ENCODE measurements around the gene GOPC.

GOPC gene

DNA sequence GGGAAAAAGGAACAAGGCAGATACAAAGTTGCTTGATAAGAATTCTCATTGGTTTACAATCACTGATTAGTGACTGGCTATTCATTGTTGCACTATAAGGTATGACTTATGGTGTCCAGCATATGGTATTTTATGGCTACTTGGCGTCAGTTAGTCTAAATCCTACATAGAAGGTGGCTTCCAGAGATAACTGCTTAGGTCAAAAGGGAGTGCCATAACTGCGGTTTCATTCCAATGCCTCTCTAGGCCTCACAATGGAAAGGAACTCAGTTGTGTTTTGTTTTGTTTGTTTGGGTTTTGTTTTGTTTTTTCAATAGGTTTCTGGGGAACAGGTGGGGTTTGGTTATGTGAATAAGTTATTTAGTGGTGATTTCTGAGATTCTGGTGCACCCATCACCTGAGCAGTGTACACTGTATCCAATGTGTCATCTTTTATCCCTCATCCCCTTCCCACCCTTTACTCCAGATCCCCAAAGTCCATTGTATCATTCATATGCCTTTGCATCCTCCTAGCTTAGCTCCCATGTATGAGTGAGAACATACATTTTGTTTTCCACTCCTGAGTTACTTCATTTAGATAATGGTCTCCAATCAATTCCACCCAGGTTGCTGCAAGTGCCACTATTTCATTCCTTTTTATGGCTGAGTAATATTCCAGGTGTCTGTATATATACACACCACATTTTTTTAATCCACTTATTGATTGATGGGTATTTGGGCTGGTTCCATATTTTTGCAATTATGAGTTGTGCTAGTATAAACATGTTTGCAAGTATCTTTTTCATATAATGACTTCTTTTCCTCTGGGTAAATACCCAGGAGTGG lies 7.0 kb downstream of the GOPC start:
- no peak for DNase-seq

DNA sequence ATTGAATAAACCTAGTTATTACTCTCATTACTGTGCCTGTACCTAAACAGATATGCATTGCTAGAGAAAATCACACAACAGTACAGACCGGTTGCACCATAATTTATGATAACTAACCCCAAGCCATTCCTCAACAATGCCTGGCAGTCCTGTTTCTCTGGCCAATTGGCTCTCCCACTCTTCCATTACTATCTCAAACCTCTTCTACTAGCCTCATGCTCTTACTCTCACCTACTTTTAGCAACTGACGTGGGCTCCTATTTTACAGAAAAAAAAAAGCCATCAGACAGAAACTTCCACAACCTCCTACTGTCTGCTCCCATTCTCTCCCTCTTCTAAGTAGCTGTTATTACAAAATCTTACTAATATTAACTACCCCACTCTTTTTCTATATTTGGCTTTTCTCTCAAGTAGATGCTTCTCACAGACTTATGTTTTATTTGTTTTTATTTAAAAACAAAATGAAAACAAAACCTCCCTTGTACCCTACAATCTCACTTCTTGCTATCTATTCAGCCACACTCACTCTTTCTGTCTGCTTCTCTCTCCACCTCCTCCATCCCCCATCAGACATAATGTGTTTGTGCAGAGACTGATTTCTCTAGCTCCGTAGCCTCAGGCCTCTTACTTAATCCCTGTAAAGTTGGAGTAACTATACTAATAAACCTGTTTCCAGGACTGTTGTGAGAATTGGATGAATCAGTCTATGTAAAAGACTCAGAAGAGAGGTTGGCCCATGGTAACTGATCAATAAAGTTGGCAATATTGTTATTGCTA lies 9.1 kb downstream of the GOPC start:
- DNase-seq, result no peak

DNA sequence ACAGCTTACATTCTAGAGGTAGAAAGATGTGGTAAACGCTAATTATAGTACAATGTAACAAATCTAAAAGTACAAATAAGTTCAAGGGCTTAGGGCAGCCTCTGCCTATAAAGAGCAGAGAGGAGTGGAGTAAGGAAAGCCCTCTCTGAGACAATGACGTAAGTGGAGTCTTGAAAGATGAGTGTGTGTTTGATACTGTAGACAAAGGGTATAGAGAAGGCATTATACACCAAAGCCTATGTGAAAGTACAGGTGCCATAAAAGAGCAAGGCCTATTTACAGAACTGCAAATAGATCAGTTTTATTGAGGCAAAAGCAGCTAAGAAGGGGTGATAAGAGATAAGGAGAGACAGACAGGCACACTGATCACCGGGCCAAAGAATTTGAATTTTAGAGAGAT lies 10.9 kb downstream of the GOPC start:
- peak; percentile 44 for DNase-seq

DNA sequence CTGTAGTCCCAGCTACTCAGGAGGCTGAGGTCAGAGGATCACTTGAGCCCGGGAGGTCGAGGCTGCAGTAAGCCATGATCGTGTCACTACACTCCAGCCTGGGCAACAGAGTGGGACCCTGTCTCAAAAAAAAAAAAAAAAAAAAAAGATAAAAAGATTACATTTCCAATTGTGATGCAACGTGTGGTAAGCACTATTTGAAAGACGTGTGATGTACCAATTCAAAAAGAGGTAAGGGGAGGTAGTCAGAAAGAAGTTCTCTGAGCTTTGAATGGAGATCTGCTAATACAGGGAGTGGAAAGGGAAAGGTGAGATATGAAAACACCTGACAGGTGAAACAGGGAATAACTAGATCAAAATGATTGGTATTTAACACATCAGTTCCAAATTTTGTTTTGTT lies 11.9 kb downstream of the GOPC start:
- no peak for DNase-seq

DNA sequence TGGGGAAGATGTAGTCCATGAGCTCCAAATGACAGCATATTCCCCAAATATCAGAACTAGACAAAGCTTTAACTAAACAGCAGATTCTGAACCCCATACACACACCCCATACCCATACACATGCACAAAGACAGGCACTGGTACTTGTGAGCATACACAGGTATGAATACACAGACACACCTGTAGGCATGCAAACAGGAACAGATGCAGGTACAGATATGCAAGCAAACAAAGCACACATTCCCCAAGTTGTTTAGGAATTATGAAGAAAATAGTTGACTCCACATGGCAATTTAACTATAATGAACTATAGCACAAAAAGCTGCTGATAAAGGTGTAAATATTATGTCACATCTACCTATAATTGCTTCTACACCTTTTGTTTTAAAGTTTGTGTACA lies 16.7 kb downstream of the GOPC start:
- no peak for DNase-seq

DNA sequence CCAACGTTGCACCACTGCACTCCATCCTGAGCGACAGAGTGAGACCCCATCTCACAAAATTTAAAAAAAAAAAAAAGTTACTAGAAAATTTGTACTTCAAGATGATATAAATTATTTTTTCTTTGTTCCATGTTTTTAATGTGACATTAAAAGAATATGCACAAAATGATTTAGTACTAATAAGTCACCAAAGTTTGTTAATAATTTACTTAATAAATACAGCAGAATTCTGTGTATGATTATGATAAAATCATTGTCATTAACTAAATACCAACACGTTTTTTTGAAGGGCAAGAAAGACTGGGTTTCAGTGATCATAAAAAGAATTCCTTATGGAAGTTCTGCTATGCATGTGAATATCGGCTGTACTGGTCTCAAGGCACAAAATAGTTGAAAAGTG lies 28.1 kb downstream of the GOPC start:
- DNase-seq, result no peak

DNA sequence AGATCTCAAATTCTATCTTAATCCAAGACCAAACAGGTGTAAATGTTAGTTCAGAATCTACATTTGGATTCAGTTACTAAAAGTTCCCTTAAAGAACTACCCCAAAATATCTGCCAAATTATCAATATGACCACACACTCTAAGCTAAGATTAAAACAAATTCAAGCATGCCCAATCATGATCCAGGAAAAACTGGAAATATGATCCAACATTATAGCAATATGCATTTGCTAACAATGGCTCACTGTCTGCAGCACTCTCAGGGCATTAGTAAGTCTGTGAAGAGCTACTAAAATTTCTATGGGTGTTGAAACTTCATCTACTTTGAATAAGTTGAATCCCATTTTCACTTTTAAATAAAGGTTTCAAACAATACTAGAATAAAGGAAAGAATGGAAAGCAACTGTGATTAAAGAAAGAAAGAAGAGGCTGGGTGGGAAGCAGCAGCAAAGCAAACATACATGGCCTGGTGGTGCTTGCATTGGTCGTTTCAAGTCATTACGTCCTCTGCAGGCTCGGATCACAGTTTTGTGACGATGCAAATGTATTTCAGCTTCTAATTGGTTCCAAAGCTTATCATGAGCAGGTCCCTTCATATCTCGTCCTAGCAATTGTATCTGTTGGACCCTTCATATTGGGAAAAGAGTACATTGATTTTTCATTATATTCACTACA lies 29.2 kb downstream of the GOPC start:
- no peak for DNase-seq

DNA sequence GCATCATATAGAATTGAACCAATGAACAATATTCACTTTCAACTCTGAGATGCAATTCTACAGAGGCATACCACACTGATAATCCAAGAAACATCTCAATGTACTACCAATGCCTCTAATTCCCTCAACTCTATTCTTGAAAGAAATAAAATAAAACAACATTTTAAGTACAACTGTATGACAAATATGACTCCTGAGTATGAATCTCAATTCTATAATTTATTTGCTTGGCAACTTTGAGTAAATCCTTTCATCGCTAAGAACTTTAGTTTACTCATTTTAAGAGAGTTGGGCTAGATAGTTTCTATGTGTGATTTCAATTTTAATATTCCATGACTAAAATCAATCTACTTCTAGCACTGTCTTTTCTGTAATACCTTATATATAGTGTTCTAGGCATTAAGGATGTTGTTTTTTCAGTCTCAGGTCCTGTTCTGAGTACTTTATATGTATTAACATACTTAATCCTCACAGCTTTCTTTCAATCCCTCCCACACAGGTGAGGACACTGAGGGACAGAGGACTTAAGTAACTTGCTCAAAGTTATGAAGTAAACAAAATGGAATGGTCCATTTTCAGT lies 33.4 kb downstream of the GOPC start:
- no peak for DNase-seq

DNA sequence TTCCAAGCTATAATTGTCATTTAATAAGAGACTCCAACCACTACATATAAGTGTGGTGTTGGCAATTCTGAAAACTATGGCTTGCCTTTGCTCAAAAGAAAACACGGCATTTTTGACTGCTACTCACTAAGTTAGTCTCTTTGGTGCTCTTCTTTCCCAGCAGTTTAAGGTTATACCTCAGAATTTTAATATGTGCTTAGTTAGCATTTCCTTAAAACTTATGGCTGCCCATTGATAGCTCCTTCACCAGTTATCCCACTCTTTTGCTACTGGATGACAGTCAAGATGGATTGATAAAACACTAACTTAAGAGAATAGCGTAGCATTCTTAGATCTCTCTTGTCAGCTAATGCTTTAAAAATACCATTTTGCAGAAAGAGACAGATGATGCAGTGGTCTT lies 34.1 kb downstream of the GOPC start:
- DNase-seq, result no peak

DNA sequence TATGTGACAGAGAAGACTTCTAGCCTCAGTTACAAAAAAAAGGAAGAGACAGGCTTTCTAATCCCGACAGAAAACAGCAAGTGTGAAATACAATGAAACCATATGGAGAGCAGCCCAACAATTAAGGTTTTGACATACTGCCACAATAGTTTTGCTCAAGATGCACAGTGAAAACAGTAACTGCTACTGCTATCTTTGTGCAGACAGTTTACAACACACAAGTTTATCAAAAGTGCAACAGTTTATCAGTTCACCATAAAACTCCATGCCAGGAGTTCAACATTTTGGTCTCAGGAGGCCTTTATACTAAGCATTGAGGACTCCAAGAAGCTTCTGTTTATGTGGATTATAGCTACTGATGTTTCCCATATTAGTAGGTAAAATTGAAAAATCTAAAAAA lies 37.6 kb downstream of the GOPC start:
- DNase-seq, result no peak

DNA sequence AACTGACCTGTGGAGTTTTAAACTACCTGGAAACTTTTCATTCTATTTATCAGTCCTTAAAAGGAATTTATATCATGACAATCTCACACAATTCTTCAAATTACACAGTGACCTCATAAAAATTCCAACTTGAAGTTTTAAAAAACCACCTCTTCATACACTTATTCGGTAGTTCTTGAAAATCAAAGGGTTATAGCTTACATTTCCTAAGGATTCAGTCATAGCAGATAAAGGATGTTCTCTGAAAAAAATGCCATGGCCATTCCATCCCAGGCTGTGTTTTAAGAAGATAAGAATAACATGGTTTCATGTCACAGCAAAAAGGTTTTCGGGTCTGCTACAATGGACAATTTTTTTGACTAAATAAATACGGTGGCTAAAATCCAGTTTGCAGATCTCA lies 41.2 kb downstream of the GOPC start:
- peak; percentile 13 for DNase-seq

DNA sequence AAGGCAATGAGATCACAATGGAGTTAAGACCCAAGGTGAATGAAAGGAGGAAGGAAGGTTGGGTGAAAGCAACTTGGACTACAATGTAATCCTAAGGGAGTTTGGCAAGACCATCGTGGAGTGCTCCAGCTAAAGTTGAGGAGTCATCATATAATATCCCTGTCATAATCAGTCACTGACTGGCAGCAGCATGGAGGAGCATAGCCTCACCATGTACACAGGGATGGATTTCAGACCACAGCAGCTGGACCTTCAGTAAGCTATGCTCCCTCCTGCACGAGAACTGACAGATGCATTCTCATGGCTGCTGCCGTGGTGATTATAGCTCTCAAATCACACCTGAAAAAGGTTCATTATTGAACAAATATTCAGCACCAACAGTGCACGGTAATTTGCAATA lies 43.0 kb downstream of the GOPC start:
- no peak for DNase-seq

DNA sequence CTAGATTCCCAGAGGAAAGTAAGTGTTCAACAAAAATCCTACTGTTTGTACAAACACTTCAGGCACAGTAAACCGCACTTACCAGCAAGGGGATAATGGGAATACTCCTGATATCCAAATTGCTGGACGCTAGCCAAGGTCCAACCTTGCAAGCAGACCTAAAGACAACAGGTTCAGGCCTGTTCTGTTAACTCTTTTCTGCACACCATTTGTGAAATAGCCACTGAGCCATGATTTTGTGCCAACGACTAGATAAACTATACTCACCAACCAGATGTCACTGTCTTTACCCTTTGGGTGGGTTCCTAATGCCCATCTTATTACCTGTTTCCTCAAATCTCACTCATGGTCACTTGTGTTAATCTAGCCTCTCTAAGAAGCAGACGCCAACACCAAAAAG lies 43.5 kb downstream of the GOPC start:
- no peak for DNase-seq

DNA sequence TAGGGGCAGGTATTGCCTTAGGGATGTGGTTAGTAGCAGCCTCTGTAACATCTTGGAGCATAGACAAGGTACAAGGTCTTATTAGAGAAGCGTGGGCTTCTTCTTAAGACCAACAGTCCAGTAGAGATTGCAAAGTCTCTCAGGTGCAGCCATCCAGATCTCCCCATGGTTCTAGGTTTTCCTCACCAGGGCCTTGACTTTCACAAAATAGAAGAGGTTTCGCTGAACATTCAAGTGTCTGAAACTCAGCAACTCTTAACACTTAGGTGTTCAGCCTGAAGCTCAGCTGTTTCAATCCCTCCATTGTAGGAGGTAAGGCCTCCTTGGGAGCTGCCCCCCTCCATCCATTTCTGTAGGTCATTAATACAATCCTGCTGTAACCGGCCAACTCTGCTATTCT lies 44.4 kb downstream of the GOPC start:
- DNase-seq, result no peak

DNA sequence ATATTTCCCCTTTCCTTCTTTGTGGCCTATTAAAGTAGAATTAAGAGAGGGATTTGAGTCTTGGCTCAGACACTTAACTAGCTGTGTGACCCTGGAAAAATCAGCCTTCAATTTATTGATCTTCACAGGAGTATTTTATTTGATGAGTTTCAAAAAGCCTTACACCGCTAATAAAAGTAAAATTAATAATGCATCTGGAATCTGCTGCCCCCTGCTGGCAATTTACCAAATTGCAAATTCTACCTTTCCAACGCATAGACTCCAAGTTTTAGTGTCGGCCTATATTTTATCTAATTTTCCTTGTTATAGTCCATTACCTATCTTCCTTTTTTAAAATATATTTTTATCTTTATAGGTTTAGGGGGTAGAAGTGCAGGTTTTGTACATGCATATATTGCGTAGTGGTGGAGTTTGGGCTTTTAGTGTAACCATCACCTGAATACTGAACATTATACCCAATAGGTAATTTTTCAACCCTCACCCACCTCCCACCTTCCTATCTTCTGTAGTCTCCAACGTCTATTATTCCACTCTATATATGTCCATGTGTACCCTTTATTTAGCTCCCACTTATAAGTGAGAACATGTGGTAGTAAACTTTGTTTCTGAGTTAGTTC lies 46.3 kb downstream of the GOPC start:
- peak; percentile 54 for DNase-seq

DNA sequence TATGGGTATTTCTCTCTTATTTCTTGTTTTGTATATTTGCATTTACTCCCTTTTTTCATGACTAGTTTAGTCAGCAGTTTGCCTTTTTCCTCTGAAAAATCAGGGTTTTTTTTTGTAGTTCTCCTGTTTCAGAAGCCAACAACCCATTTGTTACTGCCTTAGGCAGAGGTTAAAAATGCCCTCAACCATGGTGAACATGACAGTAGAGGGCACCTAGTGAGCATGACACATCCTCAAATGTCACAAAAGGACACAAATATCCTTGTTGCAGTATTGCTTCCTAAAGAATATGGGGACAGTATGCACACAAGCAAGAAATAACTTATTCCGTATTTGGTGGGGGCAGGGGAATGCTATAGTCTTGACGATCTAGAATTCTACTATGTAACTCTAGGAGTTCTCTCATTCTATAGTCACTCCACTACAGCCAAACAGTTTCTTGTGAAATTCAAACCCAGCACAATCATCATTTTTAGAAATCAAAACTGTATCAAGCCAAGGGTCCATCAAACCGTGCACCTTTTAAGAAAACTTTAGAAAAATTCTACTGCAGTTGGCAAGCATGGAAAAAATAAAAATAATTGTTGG lies 47.0 kb downstream of the GOPC start:
- DNase-seq, result peak; percentile 23

DNA sequence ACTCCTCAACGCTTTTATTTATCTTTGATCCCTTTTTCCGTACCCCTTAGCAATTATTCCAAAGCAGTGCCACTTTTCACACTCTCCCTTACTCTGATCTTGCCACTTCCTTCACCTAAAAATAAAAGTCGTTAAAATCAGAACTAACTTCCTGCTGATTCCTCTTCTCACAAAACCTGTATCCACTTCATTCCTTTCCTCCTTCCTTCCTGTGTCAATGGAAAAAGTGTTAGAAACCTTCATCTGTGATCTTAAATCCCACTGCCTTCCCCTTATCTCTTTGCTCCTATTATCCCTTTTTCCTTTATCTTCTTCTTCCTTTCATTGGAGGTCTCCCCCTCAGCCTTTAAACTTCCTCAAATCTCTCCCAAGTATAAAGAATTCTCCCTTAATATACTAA lies 49.2 kb downstream of the GOPC start:
- DNase-seq, result no peak

DNA sequence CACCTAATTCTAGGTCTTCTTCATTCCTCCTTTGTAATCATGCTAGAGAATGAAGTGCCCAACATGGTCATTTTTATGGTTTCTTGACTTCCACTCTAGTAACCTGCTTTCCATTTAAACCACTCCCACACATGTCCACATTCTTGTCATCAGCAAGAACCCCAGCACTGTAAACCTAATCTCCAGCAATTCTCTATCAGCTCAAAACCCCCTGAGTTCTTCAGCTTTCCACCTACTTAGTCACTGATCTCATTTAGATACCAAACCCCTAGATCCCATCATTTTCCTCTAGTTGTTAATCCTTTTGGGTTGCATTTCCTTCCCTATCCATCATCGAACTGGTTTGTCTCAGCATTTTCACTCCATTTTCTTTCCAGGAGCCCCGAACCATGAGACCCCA lies 49.7 kb downstream of the GOPC start:
- DNase-seq, result peak; percentile 22

DNA sequence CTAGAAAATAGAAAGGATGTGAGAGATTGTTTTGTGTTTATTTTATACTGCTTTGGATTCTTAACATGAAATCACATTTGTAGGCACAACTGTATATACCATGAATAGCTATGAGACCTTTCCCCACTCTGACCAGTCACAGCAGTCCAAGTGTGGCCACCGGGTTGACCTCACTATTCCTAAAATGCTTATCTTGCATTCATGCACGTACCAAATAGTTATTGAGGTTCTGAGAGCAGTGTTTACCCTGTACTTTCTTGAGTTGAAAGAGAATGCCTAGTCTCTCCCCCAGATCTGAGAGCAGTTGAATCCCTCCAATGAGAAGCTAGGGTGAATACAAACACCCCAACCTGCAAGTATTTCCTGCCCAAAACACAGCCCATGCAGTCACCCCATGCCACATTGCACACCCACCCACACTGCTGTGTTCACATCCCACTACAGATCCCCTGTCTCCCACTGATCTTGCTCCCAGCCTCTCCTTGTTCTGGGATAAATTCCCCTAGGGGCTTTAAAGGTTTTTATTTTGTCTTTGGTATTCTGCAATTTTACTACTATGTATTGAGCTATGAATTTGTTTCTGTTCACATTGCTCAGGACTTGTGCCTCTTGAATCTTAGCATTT lies 51.6 kb downstream of the GOPC start:
- no peak for DNase-seq

DNA sequence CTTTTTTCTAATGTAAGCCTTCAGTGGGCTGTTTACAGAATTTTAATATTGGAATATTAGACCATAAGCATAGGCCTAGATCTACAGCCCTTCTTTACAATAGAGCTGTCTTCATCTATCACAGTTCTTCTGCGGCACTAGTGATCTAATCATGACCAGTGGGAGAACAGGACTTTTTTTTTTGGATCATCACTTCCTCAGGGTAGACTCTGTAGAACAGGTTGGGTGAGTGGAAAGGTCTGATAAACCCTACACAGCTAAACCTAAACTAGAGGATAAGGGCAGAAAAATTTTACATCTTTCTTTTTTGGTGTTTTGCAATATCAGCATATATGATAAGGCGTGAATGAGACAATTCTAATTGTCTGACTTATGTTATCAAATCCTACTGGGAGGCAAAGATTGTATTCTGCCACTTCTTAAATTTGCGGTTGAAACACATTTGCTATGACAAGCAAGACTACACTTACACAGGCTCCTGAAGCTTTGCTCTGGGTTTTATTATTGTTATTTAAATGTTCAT lies 52.2 kb downstream of the GOPC start:
- no peak for DNase-seq

DNA sequence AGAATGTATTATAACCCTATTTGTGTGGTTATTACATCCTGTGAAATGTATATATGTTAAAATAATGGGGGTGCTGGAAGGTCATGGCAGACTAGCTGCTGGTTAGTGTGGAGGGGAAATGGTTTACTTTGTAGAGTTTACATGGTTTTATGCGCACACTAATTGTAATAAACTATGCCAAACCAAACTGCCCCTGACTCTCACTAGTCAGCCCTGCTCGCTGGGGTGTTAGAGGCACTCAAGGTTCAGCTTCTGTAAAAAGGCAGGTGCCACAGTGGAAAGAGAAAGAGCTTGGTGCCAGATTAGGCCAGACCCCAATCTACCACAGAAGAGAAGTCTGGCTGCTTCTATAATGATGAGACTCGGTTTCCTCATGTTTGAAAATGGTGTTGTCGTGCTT lies 52.7 kb downstream of the GOPC start:
- DNase-seq, result no peak

DNA sequence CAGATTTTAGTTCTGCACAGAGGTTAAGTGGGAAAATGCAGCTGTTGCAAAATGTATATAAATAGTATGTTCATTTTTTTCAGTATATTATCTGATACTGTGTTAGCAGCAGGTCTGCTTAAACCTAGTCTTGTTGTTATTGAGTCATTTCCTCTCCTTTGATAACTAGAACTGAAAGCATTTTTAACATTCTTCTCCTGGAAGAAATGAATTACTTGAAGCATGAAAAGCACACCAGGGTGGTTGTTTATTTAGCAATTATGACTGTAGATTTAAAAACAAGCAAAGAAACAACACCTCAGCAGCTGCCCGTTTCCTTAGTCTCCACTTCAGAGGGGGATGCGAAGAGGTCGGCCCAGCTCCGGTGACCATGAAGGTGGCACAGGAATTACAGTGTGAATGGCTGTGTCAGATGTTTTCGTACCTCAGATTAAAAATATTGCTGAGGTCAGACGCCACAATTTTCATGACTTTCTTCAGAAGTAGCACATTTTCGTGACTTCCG lies 53.5 kb downstream of the GOPC start:
- peak; percentile 75 for DNase-seq

All from EL (cell line).